Esophagus muscularis mucosa (tissue), 4 donors: Measurements from ENCODE around the gene FBXO45.

Experiments
- CTCF ChIP-seq, 3 experiments: fragments of 200-600 bp in 2 of 3; fragments of 450-650 bp in 1 of 3; sonication (generic) in 2 of 3; IDR thresholded peaks; one replicate each; pipeline ENCODE4 v1.5.1; 2017 to 2019; ENCODE audit warnings: antibody characterized with exemption in 3 of 3, mild to moderate bottlenecking in 2 of 3, moderate library complexity in 1 of 3
- EP300 ChIP-seq: sonication (generic); formaldehyde crosslinking; IDR thresholded peaks from one replicate; pipeline ENCODE4 v1.6.1; 2017; ENCODE audit warnings: antibody characterized with exemption
- POLR2A ChIP-seq: fragments of 450-650 bp; IDR thresholded peaks from one replicate; pipeline ENCODE4 v1.6.1; 2017; ENCODE audit warnings: antibody characterized with exemption, moderate library complexity, mild to moderate bottlenecking, low read depth
- POLR2AphosphoS5 ChIP-seq, 2 donors: sonication (generic); formaldehyde crosslinking; IDR thresholded peaks; one replicate each; pipeline ENCODE4 v1.6.1; 2017; ENCODE audit warnings: antibody characterized with exemption in 2 of 2

- no peak for TF ChIP-seq CTCF (IDR thresholded peaks at IDR 0.05)
- TF ChIP-seq POLR2A = no peak
- TF ChIP-seq EP300 = no peak
- TF ChIP-seq POLR2AphosphoS5 (IDR thresholded peaks at IDR 0.05) = no peak
Measured at GRCh38 chr3:196603683-196604082, 35.2 kb downstream of the FBXO45 start.
